Karpas-422 (cell line): ENCODE data around the gene GGACT. TPM values are rescaled to one million over a fixed set of nuclear protein-coding genes. Genes with fewer than 3 reads are reported as not detected.

Experiments
- DNase-seq: peaks from one replicate; pipeline ENCODE4 v3.0.0-alpha.2; 2015
- H2AFZ ChIP-seq: fragments of 200-600 bp; sonication (generic); 2 replicates; pipeline ENCODE4 v1.6.1; 2014; ENCODE audit warnings: antibody characterized with exemption, low read length, mixed read lengths
- H3K27ac ChIP-seq: fragments of 200-600 bp; sonication (generic); 2 replicates; pipeline ENCODE4 v1.5.1; 2014; ENCODE audit warnings: mild to moderate bottlenecking, low read length, moderate library complexity
- H3K27me3 ChIP-seq: fragments of 200-600 bp; sonication (generic); 2 replicates; pipeline ENCODE4 v1.6.1; 2014; ENCODE audit warnings: low read length, mixed read lengths
- H3K36me3 ChIP-seq: fragments of 200-600 bp; sonication (generic); 2 replicates; pipeline ENCODE4 v1.6.1; 2014; ENCODE audit warnings: low read length, mixed read lengths; ENCODE audit not compliant: insufficient read depth
- H3K4me1 ChIP-seq: fragments of 200-600 bp; sonication (generic); 2 replicates; pipeline ENCODE4 v1.6.1; 2014; ENCODE audit warnings: mild to moderate bottlenecking, low read length, mixed read lengths
- H3K4me2 ChIP-seq: fragments of 200-600 bp; sonication (generic); 2 replicates; pipeline ENCODE4 v1.6.1; 2014; ENCODE audit warnings: low read length, low read depth, mild to moderate bottlenecking; ENCODE audit not compliant: poor library complexity, severe bottlenecking
- H3K4me3 ChIP-seq: fragments of 200-600 bp; sonication (generic); 2 replicates; pipeline ENCODE4 v1.5.1; 2014; ENCODE audit warnings: mild to moderate bottlenecking, antibody characterized with exemption, low read length, mixed read lengths
- H3K79me2 ChIP-seq: fragments of 200-600 bp; sonication (generic); 2 replicates; pipeline ENCODE4 v1.6.1; 2014; ENCODE audit warnings: mild to moderate bottlenecking, low read length, mixed read lengths
- H3K9ac ChIP-seq: fragments of 200-600 bp; sonication (generic); 2 replicates; pipeline ENCODE4 v1.6.0; 2014; ENCODE audit warnings: low read length
- H3K9me2 ChIP-seq: fragments of 200-600 bp; sonication (generic), shearing (Covaris generic); replicated peaks from 2 replicates; pipeline ENCODE4 v1.6.0; 2014; ENCODE audit warnings: mild to moderate bottlenecking, low read length, moderate library complexity; ENCODE audit not compliant: insufficient read depth
- H3K9me3 ChIP-seq: fragments of 300-700, 200-600 bp; sonication (generic); 2 replicates; pipeline ENCODE4 v1.6.1; 2014; ENCODE audit warnings: low read length, mixed read lengths
- H4K20me1 ChIP-seq: fragments of 200-600 bp; sonication (generic); 2 replicates; pipeline ENCODE4 v1.6.1; 2014; ENCODE audit warnings: mild to moderate bottlenecking, antibody characterized with exemption, low read length, low read depth; ENCODE audit not compliant: insufficient read depth
- total RNA-seq: library from RNA; depleted of rRNA; stranded (reverse); fragments of >200 nt; shearing (Covaris generic); gene quantifications from 2 replicates; pipeline ENCODE4 v1.2.3, GENCODE V29; 2014; ENCODE audit warnings: low replicate concordance

GGACT gene
- total RNA-seq, 1 experiment from 2014 or later, result 8.8 TPM

DNA sequence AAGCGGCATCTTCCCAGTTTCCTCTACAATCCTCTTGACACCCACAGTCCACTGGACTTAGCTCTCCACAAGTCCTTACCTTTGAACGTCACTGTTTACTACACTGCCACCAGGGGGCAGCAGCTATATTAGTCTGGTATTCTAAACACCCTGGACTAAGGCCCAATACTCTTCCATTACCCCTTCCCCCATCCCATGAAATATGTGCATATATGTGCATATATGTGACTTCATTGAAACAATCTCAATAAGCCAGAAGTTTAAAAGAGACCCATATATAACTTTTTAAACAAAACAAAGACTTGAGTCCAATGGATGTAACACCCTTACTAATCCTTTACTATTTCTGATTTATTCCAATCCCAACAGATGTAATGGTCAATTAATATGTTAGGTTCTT, 15.5 kb downstream of the GGACT start:
- no peaks in the 10 kb centered on the region for H3K9me3 ChIP-seq
- H3K36me3 ChIP-seq, result no peaks in the 10 kb centered on the region
- no peak overlapping the region for H3K27ac ChIP-seq
- DNase-seq, result peak; percentile 90
- no peaks in the 10 kb centered on the region for H3K9me2 ChIP-seq
- no peaks in the 10 kb centered on the region for H3K79me2 ChIP-seq
- H3K27me3 ChIP-seq, result no peaks in the 10 kb centered on the region
- H2AFZ ChIP-seq, result no peak overlapping the region
- H4K20me1 ChIP-seq, result peaks cover 3% of the 10 kb centered on the region; the same call in 1 of the 2 replicates
- H3K4me2 ChIP-seq, result no peak overlapping the region
- H3K4me3 ChIP-seq, result no peak overlapping the region
- no peak overlapping the region for H3K9ac ChIP-seq
- no peaks in the 10 kb centered on the region for H3K4me1 ChIP-seq

DNA sequence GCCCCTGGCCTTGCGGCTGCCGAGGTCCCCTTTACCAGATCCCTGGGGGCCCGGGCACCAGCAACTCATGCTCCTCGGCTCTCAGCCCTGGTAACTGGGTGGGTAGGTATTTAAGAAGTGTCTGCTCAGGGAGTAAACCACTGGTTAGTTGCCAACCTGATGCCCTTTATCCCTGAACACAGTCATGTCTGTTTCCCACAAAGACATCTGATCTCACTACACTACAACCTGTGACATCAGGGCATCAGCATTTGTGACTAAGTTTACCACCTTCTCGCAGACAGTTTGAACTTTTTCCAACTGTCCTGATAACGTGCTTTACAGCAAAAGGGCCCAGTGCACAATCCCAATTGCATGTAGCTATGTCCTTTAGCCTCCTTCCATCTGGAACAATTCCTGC, 22.0 kb downstream of the GGACT start:
- H3K4me1 ChIP-seq, result no peaks in the 10 kb centered on the region

DNA sequence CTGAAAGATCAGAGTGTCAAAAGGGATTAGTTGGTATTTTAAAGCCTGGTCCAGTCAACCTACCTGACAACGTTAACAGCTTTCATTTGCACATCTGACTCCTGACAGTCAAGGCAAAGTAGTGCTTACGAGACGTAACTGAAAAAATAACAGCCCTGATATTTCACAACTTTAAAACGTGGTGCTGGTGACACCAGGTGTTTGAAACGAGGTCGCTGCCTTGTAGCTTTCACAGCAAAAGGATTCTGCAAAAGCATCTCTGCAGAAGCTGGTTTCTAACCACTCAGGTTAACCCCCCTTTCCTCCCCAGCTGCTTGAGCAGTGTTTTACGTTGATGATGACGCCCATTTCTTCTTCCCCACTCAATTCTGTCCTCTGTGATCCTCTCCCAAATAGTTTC, 23.3 kb downstream of the GGACT start:
- H2AFZ ChIP-seq, result no peak overlapping the region
- H3K27ac ChIP-seq, result no peak overlapping the region
- H3K4me2 ChIP-seq, result no peak overlapping the region
- no peak for DNase-seq
- H3K79me2 ChIP-seq, result no peaks in the 10 kb centered on the region
- no peaks in the 10 kb centered on the region for H3K4me1 ChIP-seq
- no peak overlapping the region for H3K4me3 ChIP-seq
- no peaks in the 10 kb centered on the region for H3K9me3 ChIP-seq
- H3K36me3 ChIP-seq, result no peaks in the 10 kb centered on the region
- H3K27me3 ChIP-seq, result no peaks in the 10 kb centered on the region
- H3K9me2 ChIP-seq, result no peaks in the 10 kb centered on the region
- no peaks in the 10 kb centered on the region for H4K20me1 ChIP-seq
- H3K9ac ChIP-seq, result no peak overlapping the region

More for the DNA sequence above, 22.0 kb downstream of the GGACT start:
- no peaks in the 10 kb centered on the region for H3K9me3 ChIP-seq
- no peak for DNase-seq
- no peak overlapping the region for H3K4me3 ChIP-seq
- no peaks in the 10 kb centered on the region for H3K36me3 ChIP-seq
- peaks cover 3% of the 10 kb centered on the region; the same call in 1 of the 2 replicates for H4K20me1 ChIP-seq
- H2AFZ ChIP-seq, result no peak overlapping the region
- H3K27ac ChIP-seq, result no peak overlapping the region
- H3K79me2 ChIP-seq, result no peaks in the 10 kb centered on the region
- H3K4me2 ChIP-seq, result no peak overlapping the region
- no peaks in the 10 kb centered on the region for H3K27me3 ChIP-seq
- H3K9ac ChIP-seq, result no peak overlapping the region
- no peaks in the 10 kb centered on the region for H3K9me2 ChIP-seq

DNA sequence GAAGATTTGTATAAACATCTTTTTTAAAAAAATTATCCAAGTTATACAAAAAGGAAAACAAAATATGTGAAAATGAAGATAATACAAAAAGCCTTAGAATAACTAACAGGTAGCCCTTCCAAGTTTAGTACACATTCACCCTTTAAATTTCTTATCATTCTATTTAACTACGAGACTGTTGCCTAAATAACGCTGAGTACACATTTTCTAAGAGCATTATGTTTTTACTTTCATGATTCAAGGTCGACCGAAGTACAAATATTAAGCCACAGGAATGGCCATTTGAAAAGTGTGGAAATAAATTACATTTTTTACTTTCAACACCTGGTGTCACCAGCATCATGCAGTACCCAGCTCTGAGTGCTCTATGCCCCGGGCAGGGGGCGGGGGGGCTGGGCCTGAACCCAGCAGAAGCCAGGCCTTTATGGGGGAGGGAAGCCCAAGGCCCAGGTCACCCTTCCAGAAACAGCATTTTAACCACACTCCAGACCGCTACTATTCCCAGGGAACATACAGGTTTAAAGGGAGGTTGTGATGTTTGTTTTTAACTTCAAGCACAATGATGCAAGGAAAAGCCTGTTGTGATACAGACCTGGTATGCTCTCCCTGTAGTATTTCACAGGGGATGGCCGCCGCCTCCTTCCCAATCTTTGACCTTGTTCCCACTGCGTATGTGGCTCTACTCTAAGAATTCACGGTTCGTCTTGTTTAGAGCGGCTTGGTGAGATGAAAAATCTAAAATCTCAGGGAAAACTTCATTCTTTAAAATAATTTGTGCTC, 24.0 kb downstream of the GGACT start:
- no peaks in the 10 kb centered on the region for H3K27me3 ChIP-seq
- no peak overlapping the region for H3K4me3 ChIP-seq
- H3K27ac ChIP-seq, result no peak overlapping the region
- no peaks in the 10 kb centered on the region for H3K79me2 ChIP-seq
- H3K36me3 ChIP-seq, result no peaks in the 10 kb centered on the region
- no peaks in the 10 kb centered on the region for H4K20me1 ChIP-seq
- no peak overlapping the region for H3K9ac ChIP-seq
- H3K9me2 ChIP-seq, result no peaks in the 10 kb centered on the region
- no peaks in the 10 kb centered on the region for H3K4me1 ChIP-seq
- H2AFZ ChIP-seq, result no peak overlapping the region
- no peak for DNase-seq
- no peaks in the 10 kb centered on the region for H3K9me3 ChIP-seq
- H3K4me2 ChIP-seq, result no peak overlapping the region

DNA sequence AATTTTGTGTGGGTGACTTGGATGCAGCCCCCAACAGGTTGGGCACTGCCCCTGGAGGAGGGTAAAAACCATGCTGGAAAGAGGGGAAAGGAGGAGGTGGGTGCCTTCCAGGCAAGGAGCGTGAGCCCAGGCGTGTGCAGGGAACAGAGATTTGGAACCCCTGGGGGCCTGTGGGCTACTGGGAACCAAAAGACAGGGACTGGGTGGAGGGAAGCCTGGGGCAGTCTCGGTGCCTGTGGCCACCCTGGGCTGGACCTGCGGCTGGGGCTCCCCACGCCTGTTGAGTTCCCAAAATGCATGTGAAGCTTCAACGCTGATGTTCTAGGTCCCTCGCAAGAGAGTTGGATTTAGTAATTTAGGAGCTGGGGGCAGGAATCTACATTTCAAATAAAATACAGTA, 24.8 kb downstream of the GGACT start:
- Histone ChIP-seq H3K27ac (no peak overlapping the region), H2AFZ (no peak overlapping the region), H3K4me1 (no peaks in the 10 kb centered on the region), H3K9me2 (no peaks in the 10 kb centered on the region), H3K79me2 (no peaks in the 10 kb centered on the region), H3K9ac (no peak overlapping the region), H3K4me3 (no peak overlapping the region), H4K20me1 (no peaks in the 10 kb centered on the region), H3K9me3 (no peaks in the 10 kb centered on the region), H3K36me3 (no peaks in the 10 kb centered on the region), H3K27me3 (no peaks in the 10 kb centered on the region), H3K4me2 (no peak overlapping the region)
- DNase-seq, result no peak

DNA sequence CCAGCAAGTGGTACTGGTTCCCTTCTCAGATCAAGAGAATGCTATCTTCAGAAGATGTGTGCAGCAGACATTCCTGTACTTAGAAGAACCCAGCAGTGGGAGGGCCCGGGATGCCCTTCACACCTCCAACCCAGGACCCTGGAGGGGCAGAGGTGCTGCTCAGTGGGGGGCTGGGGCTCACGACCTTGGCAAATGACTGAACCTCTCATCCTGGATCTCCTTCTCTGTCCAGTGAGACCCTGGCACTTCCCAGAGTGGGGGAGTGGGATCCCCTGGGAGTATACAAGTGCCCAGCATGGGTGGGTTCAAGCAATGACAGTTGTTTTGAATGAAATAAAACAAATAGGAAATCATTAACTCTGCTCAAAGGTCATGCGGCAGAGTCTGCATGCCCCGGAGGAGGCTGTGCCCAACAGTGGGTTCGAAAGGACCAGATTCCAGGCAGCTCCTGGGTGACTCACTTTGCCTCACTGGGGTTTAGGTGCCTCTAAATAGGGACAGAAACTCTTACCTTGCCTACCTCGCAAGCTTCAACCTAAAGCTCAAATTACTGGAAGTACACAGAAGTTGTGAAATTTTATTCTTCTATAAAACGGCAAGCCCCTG, 26.9 kb downstream of the GGACT start:
- no peak overlapping the region for H3K9ac ChIP-seq
- peaks cover 4% of the 10 kb centered on the region; the same call in 1 of the 2 replicates for H3K4me1 ChIP-seq
- no peak overlapping the region for H3K4me2 ChIP-seq
- H3K27ac ChIP-seq, result no peak overlapping the region
- H3K79me2 ChIP-seq, result no peaks in the 10 kb centered on the region
- H3K9me2 ChIP-seq, result no peaks in the 10 kb centered on the region
- no peak for DNase-seq
- H4K20me1 ChIP-seq, result no peaks in the 10 kb centered on the region
- no peaks in the 10 kb centered on the region for H3K9me3 ChIP-seq
- H3K4me3 ChIP-seq, result no peak overlapping the region
- no peaks in the 10 kb centered on the region for H3K36me3 ChIP-seq
- no peaks in the 10 kb centered on the region for H3K27me3 ChIP-seq
- H2AFZ ChIP-seq, result no peak overlapping the region

DNA sequence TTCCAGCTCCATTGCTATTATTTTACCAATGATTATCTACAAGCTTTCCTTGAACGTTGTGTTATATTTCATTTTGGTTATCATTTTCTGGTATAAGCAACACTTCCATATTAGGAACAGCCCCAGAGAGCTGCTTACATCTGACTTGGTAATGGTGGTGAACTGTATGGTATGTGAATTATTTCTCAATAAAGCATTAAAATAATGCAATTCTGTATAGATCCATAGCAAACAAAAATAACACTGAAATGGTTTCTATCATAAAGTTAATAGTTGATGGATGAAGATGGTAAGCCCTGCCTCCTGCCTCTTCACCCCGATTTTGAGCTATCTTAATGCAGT, 27.5 kb downstream of the GGACT start:
- Histone ChIP-seq H3K9ac (no peak overlapping the region), H3K79me2 (no peaks in the 10 kb centered on the region), H2AFZ (no peak overlapping the region), H3K4me1 (peaks cover 4% of the 10 kb centered on the region; the same call in 1 of the 2 replicates), H3K27me3 (no peaks in the 10 kb centered on the region), H3K4me3 (no peak overlapping the region), H3K27ac (no peak overlapping the region), H4K20me1 (no peaks in the 10 kb centered on the region), H3K36me3 (no peaks in the 10 kb centered on the region), H3K4me2 (no peak overlapping the region), H3K9me3 (no peaks in the 10 kb centered on the region), H3K9me2 (no peaks in the 10 kb centered on the region)
- DNase-seq, result no peak

DNA sequence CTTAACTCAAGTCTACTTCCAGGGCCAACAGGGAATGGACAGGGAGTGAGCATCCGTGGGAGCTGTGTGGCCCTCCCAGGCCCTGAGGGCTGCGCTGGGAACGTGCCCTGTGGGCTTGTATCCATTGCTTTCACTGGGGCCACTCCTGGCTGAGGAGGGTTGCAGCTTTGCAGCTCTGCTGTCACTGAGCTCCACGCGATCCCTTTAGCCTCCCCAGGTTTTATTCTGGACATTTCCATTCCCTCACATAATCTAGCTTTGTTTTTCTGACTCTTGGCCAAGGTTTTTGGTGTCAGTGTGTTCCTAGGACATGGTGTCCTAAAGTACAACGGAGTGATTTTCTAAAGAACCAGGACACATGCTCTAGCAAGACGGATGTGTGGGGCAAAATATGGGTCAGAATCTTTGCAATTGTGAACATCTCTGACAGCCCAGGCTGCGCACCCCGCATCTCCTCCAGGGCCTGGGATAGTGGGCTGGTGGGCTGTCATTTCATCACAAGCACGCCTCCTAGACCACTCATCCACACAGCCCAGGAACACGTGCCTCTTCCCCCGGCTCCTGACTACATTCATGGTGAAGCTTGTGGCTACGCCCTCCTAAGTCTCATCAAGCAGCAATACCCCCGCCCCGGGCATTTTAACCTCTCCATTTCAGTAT, 28.0 kb downstream of the GGACT start:
- no peaks in the 10 kb centered on the region for H3K36me3 ChIP-seq
- H3K4me3 ChIP-seq, result no peak overlapping the region
- H3K79me2 ChIP-seq, result no peaks in the 10 kb centered on the region
- peaks cover 4% of the 10 kb centered on the region; the same call in 1 of the 2 replicates for H3K4me1 ChIP-seq
- no peaks in the 10 kb centered on the region for H3K9me2 ChIP-seq
- H3K9me3 ChIP-seq, result no peaks in the 10 kb centered on the region
- DNase-seq, result no peak
- H3K4me2 ChIP-seq, result no peak overlapping the region
- no peak overlapping the region for H3K27ac ChIP-seq
- no peaks in the 10 kb centered on the region for H4K20me1 ChIP-seq
- no peak overlapping the region for H3K9ac ChIP-seq
- no peaks in the 10 kb centered on the region for H3K27me3 ChIP-seq
- H2AFZ ChIP-seq, result no peak overlapping the region
